HG02759 (cell line): ENCODE data around the gene NAXD.
"Not testable (repeated sequence)": the region's sequence is repeated elsewhere in the genome, so short reads cannot be mapped to it uniquely, and the experiment has no call there.

Experiments used
- ATAC-seq: cut with Tn5 transposase; IDR thresholded peaks from one replicate; pipeline ENCODE4 v1.9.1; 2021; ENCODE audit warnings: mild to moderate bottlenecking, moderate library complexity; ENCODE audit not compliant: unreplicated experiment

NAXD gene

DNA sequence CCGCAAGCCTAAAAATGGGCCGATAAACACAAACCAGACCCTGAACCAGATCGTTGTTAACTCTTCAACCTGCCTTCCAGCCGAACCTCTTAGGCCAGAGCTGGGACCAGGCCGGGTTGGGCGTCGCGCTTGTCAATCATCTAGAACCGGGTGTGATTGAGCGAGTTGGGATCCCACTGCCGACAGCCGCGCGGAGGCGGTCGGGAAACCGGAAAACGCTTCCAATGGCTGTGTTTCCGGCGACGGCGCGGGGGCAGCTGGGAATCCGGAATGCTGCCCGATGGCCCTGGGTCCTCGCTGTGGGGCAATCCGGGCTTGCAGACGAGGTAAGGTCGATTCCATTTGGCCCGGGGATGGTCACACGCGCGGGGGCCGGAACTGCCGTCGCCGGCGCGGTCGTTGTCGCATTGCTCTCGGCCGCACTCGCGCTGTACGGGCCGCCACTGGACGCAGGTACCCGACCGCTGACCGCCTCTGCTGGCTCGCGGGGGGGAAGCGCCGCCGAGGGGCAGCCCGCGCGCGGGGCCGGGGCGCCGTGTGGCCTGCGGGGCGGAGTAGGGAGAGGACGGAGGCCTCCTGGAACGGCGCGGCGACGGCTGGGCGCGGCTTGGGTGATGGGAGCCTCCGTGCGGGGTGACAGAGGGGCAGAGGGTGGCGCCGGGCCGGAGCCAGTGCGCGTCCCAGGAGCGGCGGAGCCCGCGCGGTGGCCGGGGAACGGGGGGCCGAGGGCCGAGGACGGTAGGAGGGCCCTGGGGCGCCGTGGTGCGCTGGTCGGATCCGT is at the start of gene NAXD:
NAXD (plus strand) TSS at position 224 of the 781 bp plus-strand sequence; CDS start at position 281, 57 bp downstream.
- ATAC-seq: peak; percentile 83

DNA sequence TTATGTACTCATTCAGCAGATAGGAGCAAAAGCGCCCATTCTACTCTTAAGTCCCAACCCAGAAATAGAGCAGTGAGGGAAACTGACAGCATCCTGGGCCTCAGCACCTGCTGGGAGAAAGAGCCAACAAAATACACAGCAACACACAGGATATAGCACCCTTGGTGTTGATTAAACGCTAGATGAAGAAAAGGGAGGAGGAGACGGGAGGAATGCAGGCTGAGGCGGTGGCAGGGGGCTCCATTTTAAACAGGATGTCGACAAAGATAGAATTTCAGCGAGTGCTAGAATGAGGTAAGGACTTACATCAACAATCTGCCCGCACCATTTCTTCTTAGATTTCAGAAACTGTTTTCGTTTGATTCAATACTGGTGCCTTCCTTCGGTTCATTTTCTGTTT is 49.2 kb upstream of the NAXD start:
- ATAC-seq: no peak

DNA sequence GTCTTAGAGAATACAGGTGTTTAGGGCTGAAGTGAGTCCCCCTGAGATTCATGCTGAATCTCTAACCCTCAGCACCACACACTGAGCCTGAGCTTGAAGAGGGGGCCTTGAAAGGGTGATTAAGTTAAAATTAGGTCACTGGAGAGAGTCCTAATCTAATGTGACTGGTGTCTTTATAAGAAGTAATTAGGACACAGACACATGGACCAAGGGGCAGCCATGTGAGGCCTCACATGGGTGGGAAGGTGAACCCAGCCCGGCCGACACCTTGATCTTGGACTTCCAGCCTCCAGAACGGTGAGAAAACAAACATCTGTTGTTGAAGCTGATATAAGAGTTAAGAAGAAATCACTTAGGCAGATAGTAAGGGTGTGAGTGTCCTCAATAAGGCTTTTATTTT is 46.7 kb upstream of the NAXD start:
- ATAC-seq: no peak

DNA sequence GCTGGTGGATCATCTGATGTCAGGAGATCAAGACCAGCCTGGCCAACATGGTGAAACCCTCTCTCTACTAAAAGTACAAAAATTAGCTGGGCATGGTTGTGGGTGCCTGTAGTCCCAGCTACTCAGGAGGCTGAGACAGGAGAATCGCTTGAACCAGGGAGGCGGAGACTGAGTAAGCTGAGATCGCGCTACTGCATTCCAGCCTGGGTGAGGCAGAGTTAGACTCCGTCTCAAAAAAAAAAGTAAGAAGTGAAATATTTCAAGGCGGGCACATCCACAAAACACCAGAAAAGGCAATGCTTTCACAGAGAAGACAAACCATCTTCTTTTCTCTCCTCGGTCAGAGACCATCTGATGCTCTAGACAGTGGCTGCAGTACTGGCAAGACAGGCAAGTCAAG is 45.4 kb upstream of the NAXD start:
- ATAC-seq: not testable (repeated sequence)

DNA sequence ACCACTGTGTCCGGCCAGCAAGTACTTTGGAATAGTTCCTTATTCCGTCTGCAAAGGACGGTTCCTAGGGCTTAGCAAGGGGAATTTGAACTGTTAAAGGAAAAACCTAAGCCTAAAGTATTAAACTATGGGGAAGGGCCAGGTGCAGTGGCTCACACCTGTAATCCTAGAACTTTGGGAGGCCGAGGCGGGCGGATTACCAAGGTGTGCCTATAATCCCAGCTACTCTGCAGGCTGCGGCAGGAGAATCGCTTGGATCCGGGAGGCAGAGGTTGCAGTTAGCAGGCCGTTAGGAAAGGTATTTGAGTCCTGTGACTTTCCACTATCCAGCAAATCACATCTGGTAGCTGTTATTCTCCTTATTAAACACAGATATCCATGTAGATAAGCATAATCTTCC is 44.5 kb upstream of the NAXD start:
- ATAC-seq: no peak

DNA sequence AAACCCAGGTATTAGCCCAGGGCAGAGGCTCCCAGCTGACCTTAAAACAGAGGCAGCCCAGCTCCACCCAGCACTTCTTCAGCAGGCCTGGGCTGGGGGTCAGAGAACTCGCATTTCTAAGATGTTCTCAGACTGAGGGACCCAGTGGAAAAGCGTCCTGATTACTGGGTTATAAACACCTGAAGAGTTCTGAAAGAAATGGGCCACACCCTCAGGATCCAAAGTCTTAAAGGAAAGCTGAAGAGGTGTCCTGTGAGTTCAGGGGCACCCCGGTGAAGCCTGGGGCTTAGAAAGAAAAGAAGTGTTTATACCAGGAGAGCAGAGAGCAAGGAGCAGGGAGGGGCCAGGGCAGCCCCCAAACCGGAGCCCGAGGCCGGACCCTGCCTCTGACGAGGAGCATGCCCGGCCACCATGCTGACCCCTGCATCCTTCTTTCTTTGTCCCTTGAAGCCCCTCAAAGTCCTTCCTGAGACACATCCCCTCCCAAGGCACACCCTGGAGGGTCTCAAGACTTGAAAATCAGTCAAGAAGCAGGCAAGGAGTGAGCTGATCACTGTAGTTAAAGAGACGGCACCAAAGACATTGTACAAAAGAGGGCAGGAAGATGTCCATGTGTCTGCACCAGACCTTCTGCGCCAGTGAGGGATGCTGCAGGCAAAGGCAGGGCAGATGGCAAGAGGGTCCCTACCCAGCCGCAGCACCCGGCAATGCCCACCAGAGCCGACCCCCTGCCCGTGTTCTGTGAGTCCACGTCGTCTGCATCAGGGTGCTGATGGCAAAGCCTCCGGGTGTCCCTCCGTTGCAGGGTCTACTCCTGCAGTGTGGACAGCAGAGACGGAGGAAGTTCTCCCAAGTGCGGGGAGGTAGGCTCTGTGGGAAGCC is 43.2 kb upstream of the NAXD start:
- no peak for ATAC-seq

DNA sequence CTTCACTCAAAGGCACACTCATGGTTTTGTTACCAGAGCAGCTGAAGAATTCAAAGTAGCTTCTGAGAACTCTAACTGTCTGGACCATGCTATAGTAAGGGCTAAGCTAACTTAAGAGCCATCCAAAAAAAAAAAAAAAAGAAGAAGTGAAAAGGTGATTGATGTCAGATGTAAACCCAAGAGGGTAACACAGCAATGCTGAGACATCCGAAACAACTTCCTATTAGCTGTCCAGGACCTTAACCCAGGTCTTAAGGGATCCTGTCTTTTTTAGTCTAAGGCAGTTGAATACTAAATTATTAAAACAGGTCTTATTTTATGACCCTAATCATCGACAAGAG is 42.6 kb upstream of the NAXD start:
- ATAC-seq: no peak

DNA sequence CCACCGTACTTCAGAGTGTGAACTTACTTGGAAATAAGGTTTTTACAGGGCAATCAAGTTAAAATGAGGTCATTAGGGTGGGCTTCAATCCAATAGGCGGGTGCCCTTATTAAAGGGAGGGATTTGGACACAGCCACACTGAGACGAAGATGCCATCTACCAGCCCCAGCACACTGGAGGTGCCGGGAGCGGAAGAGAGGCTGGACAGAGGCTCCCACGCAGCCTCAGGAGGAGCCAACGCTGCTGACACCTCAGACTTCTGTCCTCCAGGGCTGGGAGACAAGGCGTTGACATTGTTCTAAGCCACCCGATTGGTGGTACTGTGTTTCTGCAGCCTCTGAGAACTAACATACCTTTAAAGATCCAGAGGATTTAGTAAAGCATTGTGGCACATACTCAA is 41.2 kb upstream of the NAXD start:
- no peak for ATAC-seq

DNA sequence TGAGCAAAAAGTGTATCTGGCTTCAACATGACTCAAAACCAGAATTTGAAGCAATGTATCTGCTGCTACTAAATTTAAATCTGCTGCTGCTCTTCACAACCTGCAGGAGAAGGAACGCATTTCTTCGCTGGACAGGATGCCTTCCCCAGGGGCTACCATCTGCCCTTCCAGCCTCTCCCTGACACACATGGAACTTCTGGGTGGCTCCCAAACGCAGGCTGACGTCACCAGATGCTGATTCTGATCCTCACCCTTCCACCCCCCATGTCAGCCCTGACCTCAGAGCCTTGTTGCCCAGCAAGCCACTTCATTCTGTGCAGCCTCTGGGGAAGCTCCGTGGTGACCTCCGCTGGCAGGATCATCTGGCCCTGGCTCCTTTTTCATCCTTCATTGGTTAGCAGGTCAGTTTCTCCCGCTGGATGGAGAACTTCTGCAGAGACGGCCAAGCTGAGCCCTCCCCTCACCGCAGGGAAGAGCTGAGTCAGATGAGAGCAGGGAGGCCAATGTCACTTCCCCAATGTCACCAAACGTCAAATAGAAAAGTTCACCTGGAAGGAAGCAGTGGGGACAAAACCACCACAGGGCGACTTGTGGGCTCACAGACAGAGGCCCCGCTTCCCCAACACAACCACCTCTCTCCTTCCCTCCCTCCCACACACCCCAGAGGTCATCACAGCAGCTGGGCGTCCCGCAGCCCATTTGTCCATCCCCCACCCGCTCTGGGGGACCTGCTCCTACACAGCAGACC is 39.8 kb upstream of the NAXD start:
- ATAC-seq: peak; percentile 92

DNA sequence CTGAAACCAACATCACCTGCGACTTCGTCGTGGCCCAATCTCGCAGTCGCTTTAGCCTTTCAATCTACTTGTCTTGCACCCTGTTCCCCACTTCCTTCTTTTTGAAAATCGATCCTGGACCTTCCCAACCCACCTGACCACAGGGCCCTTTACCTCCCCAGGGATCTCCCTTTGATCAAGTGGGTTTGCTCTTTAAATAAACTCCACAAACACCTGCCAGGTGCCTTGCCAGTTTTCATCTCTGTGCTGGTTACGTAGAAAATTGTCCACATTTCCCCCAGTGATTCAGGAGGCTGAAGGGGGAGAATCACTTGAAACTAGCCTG is 39.3 kb upstream of the NAXD start:
- ATAC-seq: no peak

DNA sequence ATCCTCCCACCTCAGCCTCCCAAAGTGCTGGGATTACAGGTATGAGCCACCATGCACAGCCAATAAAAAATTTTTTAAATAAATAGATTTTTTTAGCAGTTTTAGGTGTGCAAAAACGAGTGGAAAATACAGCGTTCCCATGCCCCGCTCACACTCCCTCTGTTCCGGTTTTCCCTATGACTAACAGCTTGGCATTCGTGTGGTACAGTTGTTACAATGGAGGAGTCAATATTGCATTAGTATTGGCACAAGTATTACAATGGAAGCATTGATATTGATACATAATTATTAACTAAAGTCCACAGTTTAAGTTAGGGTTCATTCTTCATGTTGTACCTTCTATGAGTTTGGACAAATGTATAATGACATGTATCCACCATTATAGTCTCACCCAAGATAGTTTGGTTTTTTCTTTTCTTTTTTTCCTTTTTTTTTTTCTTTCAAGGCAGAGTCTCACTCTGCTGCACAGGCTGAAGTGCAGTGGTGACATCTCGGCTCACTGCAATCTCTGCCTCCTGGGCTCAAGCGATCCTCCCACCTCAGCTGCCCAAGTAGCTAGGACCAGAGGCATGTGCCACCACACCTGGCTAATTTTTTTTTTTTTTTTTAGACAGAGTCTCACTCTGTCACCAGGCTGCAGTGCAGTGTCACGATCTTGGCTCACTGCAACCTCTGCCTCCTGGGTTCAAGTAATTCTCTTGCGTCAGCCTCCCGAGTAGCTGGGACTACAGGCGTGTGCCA is 38.4 kb upstream of the NAXD start:
- ATAC-seq: no peak

DNA sequence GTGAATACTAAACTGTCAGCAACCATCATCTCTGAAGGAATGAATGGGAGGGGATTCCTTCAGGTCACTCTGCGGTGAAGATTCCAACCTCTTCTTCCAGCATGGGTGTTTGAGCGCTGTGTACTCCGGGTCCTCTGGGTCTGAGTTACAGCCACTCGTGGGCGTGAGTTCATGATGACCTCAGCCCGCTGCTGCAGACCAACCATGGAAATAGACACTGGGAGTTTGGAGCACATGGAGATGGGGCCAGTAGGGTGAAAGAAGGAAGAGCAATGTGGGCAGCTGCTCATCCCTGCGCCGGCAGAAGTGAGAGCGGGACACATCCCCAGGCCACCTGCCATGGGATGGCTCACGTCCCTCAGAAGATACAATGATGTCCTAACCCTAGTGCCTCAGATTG is 37.0 kb upstream of the NAXD start:
- no peak for ATAC-seq

DNA sequence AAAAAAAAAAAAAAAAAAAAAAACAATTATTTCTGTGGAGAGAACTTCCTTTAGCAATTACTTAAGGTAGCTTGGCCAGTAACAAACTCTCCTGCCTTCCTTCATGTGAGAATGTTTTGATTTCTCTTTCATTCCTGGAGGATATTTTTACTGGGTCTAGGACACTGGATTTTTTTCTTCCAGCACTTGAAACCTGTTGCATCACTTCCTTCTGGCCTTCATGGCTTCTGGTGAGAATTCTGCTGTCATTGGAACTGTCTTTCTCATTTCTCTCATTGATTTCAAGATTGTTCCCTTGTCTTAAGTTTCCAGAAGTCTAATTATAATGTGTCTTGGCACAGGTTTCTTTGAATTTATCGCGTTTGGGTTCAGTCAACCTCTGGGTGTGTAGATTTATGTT is 34.5 kb upstream of the NAXD start:
- ATAC-seq: no peak

DNA sequence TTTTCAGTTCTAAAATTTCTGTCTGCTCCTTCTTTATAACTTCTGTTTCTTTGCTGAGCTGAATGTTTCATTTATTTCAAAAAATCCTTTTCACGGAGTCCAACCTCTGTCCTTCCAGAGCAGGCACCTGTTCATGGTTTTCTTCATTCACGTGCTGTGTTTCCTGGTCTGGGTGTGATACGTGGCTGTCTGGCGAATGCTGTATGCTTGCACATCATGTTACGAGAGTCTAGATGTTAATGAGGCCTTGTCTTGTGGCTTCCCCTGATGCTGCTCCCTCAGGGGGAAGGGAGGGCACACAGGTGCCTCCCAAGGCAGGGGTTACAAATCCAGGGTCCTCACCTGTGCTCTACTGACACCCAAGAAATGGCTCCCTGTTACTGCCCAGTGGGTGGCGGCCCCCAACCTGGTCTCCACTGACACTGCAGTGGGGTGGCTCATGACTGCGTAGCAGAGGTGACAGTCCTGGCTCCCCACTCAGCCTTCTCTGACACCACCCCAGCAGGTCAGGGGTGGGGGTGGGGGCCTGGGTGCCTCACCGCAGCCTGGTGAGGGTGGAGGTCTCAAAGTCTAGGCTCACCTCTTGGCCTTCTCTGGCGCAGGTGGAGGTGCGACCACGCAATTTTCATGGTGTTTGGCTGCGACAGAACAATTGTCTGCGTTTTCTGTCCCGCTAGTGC is 33.7 kb upstream of the NAXD start:
- ATAC-seq: no peak

DNA sequence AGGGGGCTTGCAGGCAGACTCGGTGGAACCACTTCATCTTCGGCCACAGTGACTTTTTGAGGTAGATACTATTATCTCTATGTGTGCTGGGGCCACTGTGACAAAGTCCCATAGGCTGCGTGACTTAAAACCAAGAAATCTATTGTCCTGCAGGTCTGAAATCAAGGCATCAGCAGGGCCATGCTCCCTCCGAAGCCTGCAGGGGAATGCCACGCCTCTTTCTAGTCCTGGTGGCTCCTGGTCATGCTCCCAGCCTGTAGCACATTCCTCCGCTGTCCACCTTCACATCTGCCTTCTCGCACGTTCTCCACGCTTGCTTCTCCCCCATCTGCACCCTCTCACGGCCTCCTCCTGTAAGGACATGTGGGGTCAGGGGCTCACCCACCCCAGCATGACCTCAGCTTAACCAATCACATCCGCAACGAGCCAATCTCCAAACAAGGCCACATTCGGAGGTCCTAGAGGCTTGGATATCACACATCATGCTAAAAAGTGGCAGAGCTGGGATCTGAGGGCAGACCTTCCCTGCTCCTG is 32.9 kb upstream of the NAXD start:
- ATAC-seq: no peak

DNA sequence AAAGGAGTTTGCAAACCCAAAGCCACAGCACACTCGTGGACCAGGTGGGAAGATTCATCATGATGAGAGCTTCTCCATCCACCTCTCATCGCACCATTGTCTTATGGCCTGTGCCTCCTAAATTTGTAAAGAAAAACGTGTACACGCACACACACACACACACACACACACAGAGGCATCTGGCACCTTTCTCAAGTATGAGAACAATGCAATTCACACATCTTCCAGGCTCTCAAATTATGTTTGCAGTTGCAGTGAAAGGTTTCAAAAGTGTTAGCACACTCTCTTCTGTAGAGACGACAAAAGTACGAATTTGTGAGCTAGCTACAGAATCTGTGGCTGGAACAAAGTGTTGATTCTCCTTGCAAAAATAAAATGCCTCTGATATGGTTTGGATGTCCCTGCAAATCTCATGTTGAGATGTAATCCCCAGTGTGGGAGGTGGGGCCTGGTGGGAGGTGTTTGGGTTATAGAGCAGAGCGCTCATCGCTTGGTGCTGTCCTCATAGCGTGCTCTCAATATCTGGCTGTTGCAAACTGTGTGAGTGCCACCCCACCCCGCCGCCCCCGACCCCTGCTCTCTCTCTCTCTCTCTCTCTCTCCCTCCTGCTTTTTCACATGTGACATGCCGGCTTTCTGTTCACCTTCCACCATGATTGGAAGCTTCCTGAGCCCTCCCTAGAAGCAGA is 32.0 kb upstream of the NAXD start:
- ATAC-seq: no peak

DNA sequence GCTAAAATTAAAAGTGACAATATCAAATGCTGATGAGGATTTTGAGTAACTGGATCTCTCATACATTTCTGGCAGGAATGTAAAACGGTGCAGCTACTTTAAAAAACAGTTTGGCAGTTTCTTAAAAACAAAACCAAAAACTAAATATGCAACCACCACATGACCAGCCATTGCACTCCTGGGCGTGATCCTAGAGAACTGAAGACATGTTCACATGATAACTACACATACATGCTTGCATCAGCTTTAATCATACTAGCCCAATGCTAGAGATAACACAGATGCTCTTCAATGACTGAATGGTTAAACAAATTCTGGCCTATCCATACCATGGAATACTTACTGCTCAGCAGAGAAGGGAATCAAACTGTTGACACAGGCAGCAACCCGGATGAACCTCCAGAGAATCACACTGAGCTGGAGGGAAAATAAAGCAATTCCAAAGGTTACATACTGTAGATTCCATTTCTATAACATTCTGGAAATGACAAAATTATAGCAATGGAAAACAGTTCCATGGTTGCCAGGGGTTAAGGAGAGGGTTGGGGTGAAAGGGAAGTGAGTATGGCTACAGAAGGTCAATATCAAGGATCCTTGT is 25.5 kb upstream of the NAXD start:
- ATAC-seq: no peak

DNA sequence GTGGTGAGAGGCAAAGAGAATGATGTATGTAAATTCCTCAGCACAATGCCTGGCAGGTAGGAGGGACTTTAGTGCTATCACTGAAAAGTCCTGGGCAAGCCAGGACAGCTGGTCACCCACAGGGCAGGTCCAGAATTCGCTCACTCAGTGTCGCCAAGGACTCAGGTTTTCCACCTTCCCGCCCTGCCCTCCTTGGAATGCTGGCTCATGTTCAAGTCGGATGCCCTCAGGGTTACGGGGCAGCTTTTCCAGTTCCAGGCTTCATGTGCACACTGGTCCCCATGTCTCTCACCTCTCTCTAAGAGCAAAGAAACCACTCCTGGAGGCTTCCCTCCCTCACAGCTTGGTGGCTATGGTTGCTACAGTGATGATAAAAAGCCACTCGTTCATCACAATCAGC is 24.8 kb upstream of the NAXD start:
- ATAC-seq: no peak

DNA sequence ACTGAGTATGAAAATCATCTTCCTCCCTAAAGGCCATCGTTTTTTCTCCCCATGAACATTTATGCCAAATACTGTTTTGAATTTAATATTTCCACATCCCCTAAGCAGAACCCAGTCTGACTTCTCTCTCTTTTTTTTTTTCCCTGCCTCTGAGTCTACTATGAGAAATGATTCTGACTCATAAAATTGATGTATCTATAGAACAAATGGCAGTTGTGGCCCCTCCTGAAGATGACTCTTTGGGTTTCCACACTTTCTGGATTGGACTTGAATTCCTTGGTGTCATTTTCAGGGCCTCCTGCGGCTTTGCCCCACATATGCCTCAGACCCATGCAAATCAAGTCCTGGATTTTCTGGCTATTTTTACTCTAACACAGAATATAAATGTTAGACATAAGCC is 22.7 kb upstream of the NAXD start:
- no peak for ATAC-seq
